Keratinocyte (primary cell): ENCODE results near the gene CCL27. TPM values are rescaled to one million over a fixed set of nuclear protein-coding genes. Genes with fewer than 3 reads are reported as not detected.

Experiments
- DNase-seq: peaks from one replicate; pipeline ENCODE4 v3.0.0-alpha.2; 2011; ENCODE audit warnings: low read depth, missing footprints, low spot score
- FAIRE-seq: peaks from 2 replicates; lab custom pipeline; 2011; peaks lifted over from hg19 to GRCh38; lab: Jason Lieb, UNC
- H2AFZ ChIP-seq: 2 replicates; pipeline ENCODE4 v1.6.0; 2012; ENCODE audit warnings: low read length, control low read depth, inconsistent platforms; ENCODE audit not compliant: control insufficient read depth
- H3K27ac ChIP-seq: 2 replicates; pipeline ENCODE4 v1.5.1; 2011; ENCODE audit warnings: low read length; ENCODE audit not compliant: control insufficient read depth, insufficient read depth
- H3K27me3 ChIP-seq: 3 replicates; pipeline ENCODE4 v1.6.0; 2011; ENCODE audit warnings: low read length; ENCODE audit not compliant: control insufficient read depth, insufficient read depth; ENCODE audit errors: extremely low read depth
- H3K36me3 ChIP-seq, 2 experiments: 2 replicates in 1 of 2; 3 replicates in 1 of 2; pipeline ENCODE4 v1.5.1; 2011; ENCODE audit warnings: low read length in 2 of 2, mild to moderate bottlenecking in 1 of 2; ENCODE audit not compliant: control insufficient read depth in 2 of 2, insufficient read depth in 2 of 2; ENCODE audit errors: extremely low read depth in 1 of 2
- H3K4me1 ChIP-seq: 3 replicates; pipeline ENCODE4 v1.5.1; 2011; ENCODE audit warnings: low read length; ENCODE audit not compliant: control insufficient read depth, insufficient read depth; ENCODE audit errors: extremely low read depth
- H3K4me2 ChIP-seq: 3 replicates; pipeline ENCODE4 v1.6.0; 2011; ENCODE audit warnings: low read depth, low read length; ENCODE audit not compliant: control insufficient read depth, insufficient read depth; ENCODE audit errors: extremely low read depth
- H3K4me3 ChIP-seq, 3 experiments: fragments of 200-600 bp in 1 of 3; sonication (generic) in 1 of 3; 2 replicates in 2 of 3; 3 replicates in 1 of 3; pipeline ENCODE4 v1.5.1; 2011 to 2016; ENCODE audit warnings: low read length in 3 of 3, mild to moderate bottlenecking in 3 of 3, control low read depth in 2 of 3, inconsistent platforms in 1 of 3, low read depth in 1 of 3, mixed read lengths in 1 of 3, mixed run types in 1 of 3, moderate library complexity in 1 of 3; ENCODE audit not compliant: control insufficient read depth in 2 of 3, insufficient read depth in 2 of 3; ENCODE audit errors: extremely low read depth in 1 of 3
- H3K79me2 ChIP-seq: 2 replicates; pipeline ENCODE4 v1.6.0; 2012; ENCODE audit warnings: low read length; ENCODE audit not compliant: control insufficient read depth, insufficient read depth
- H3K9ac ChIP-seq: 3 replicates; pipeline ENCODE4 v1.6.0; 2011; ENCODE audit warnings: low read length; ENCODE audit not compliant: control insufficient read depth, insufficient read depth; ENCODE audit errors: extremely low read depth
- H3K9me1 ChIP-seq: 3 replicates; pipeline ENCODE4 v1.6.0; 2011; ENCODE audit warnings: low read length; ENCODE audit not compliant: control insufficient read depth, insufficient read depth; ENCODE audit errors: extremely low read depth
- H3K9me3 ChIP-seq: 2 replicates; pipeline ENCODE4 v1.5.1; 2012; ENCODE audit warnings: low read depth, low read length; ENCODE audit not compliant: control insufficient read depth
- H4K20me1 ChIP-seq: 3 replicates; pipeline ENCODE4 v1.6.0; 2011; ENCODE audit warnings: low read length; ENCODE audit not compliant: control insufficient read depth, insufficient read depth; ENCODE audit errors: extremely low read depth
- CTCF ChIP-seq, 3 experiments: IDR thresholded peaks in 1 of 3; conservative IDR thresholded peaks in 1 of 3; optimal IDR thresholded peaks in 1 of 3; 2 replicates in 2 of 3; 3 replicates in 1 of 3; pipeline versions ENCODE3 to v1.5.1; 2011; ENCODE audit warnings: low read length in 3 of 3, mild to moderate bottlenecking in 3 of 3, moderate library complexity in 2 of 3, control low read depth in 1 of 3, inconsistent platforms in 1 of 3; ENCODE audit not compliant: insufficient read depth in 2 of 3; ENCODE audit errors: extremely low read depth in 1 of 3
- EZH2 ChIP-seq: IDR thresholded peaks from one replicate; pipeline ENCODE4 v1.6.1; 2012; ENCODE audit warnings: inconsistent platforms, mild to moderate bottlenecking, low read length, moderate library complexity
- dilution Hi-C: fragments of 300-500 bp; cut with MboI; formaldehyde crosslinking; loops from one replicate; pipeline ENCODE4 v1.7.0; 2020; ENCODE audit warnings: low sequenced_read_pairs; ENCODE audit not compliant: extremely low pct_ligation_motif_present
- polyA plus RNA-seq, 5 experiments: library from polyadenylated mRNA; depleted of rRNA in 3 of 5; stranded (reverse) in 3 of 5; stranded (forward) in 1 of 5; unstranded in 1 of 5; fragments of >200 nt; gene quantifications; 1 replicate in 1 of 5; 2 replicates in 3 of 5; 3 replicates in 1 of 5; pipeline versions ENCODE4 v1.2.1 to v1.2.3, GENCODE V29; 2011 to 2012; ENCODE audit warnings: missing spikeins in 2 of 5, low read depth in 1 of 5, low replicate concordance in 1 of 5

The CCL27 gene
- polyA plus RNA-seq, 1 donor (not counting 4 experiments of a cell fraction or from before 2014, with no cell fraction given): 0.46 TPM

- no peak for DNase-seq
- peak overlapping the region; percentile 50 for H3K27ac ChIP-seq
These were observed 38.7 kb upstream of the CCL27 start for GRCh38 chr9:34701023-34701768.

GRCh38 chr9:34694811-34695210, 32.4 kb upstream of the CCL27 start:
- no peak for FAIRE-seq
- TF ChIP-seq EZH2: no peak
- TF ChIP-seq CTCF (optimal IDR thresholded peaks at IDR 0.05 in 1 of 3, IDR thresholded peaks at IDR 0.05 in 1 of 3, conservative IDR thresholded peaks at IDR 0.05 in 1 of 3; ENCODE audit: extremely low read depth in 1 of 3, insufficient read depth in 2 of 3, low read length in 3 of 3): no peak
- dilution Hi-C loops: no loop called here

More at GRCh38 chr9:34701023-34701768, 38.7 kb upstream of the CCL27 start:
- Histone ChIP-seq H3K36me3 (no peaks in the 10 kb centered on the region), H3K27me3 (no peaks in the 10 kb centered on the region), H3K4me3 (peak overlapping the region; percentile 61 to 79 (median 69)), H4K20me1 (no peaks in the 10 kb centered on the region), H2AFZ (peak overlapping the region; percentile 71), H3K9me1 (no peaks in the 10 kb centered on the region), H3K9ac (peak overlapping the region; percentile 70), H3K79me2 (no peaks in the 10 kb centered on the region), H3K4me1 (peaks cover 6% of the 10 kb centered on the region), H3K9me3 (no peaks in the 10 kb centered on the region), H3K4me2 (peak overlapping the region; percentile 99)
- TF ChIP-seq EZH2 (no peak), CTCF (optimal IDR thresholded peaks at IDR 0.05 in 1 of 3, IDR thresholded peaks at IDR 0.05 in 1 of 3, conservative IDR thresholded peaks at IDR 0.05 in 1 of 3; ENCODE audit: extremely low read depth in 1 of 3, insufficient read depth in 2 of 3, low read length in 3 of 3) (peak; percentile 62 to 98 (median 94))
- dilution Hi-C loops: no loop called here
- peak; percentile 69 for FAIRE-seq

More at GRCh38 chr9:34694811-34695210, 32.4 kb upstream of the CCL27 start:
- DNase-seq: no peak
- no peak overlapping the region for H3K4me3 ChIP-seq
- no peaks in the 10 kb centered on the region for H3K9me1 ChIP-seq
- no peak overlapping the region for H3K9ac ChIP-seq
- H3K4me2 ChIP-seq: no peak overlapping the region
- H3K9me3 ChIP-seq: no peaks in the 10 kb centered on the region
- no peak overlapping the region for H3K27ac ChIP-seq
- H3K79me2 ChIP-seq: no peaks in the 10 kb centered on the region
- no peaks in the 10 kb centered on the region for H3K4me1 ChIP-seq
- no peaks in the 10 kb centered on the region for H4K20me1 ChIP-seq
- no peaks in the 10 kb centered on the region for H3K27me3 ChIP-seq
- H2AFZ ChIP-seq: no peak overlapping the region
- no peaks in the 10 kb centered on the region for H3K36me3 ChIP-seq
